Measurements from ENCODE around the gene ITK.
"Not testable (repeated sequence)": the region's sequence is repeated elsewhere in the genome, so short reads cannot be mapped to it uniquely, and the experiment has no call there.

ITK gene

DNA sequence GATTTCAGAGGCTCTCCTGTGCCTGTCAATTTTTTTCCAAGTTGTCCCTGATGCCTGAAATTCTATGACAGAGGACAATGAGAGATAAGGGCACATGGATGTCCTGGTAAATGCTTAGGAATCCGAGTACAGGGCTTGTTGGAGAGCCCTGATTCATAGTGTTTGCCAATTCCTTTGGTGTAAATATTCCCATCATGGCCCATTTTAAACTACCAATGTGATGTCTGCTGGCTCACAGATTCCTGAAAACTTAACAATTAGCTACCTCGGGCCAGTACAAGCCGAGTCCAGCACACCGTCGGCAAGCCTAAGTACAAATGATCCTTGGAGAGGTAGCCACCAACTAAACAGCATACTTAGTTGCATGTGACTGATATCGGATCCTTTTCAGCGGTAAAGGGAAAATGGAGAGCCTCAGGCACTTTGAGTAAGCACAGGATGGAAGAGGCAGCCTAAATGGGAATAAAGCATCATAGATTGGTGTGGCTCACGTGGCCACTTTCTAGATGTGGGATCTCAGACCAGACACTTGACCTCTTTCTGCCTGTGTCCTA lies 3.6 kb downstream of the ITK start:
- no peak overlapping the region for H3K27ac ChIP-seq
- DNase-seq (ENCODE audit: low spot score): no peak
- TF ChIP-seq, protein P1, sequence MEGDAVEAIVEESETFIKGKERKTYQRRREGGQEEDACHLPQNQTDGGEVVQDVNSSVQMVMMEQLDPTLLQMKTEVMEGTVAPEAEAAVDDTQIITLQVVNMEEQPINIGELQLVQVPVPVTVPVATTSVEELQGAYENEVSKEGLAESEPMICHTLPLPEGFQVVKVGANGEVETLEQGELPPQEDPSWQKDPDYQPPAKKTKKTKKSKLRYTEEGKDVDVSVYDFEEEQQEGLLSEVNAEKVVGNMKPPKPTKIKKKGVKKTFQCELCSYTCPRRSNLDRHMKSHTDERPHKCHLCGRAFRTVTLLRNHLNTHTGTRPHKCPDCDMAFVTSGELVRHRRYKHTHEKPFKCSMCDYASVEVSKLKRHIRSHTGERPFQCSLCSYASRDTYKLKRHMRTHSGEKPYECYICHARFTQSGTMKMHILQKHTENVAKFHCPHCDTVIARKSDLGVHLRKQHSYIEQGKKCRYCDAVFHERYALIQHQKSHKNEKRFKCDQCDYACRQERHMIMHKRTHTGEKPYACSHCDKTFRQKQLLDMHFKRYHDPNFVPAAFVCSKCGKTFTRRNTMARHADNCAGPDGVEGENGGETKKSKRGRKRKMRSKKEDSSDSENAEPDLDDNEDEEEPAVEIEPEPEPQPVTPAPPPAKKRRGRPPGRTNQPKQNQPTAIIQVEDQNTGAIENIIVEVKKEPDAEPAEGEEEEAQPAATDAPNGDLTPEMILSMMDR (IDR thresholded peaks at IDR 0.05): no peak
- no peak overlapping the region for H3K4me3 ChIP-seq

DNA sequence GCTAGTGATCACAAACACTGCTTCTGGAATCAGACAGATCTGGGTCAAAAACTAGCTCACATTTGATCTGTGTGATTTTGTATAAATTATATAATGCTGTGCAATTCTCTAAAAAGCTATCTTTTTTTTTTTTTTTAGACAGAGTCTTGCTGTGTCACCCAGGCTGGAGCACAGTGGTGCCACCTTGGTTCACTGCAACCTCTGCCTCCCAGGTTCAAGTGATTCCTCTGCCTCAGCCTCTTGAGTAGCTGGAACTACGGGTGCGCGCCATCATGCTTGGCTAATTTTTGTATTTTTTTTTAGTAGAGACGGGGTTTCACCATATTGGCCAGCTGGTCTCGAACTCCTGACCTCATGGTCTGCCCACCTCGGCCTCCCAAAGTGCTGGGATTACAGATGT lies 4.5 kb downstream of the ITK start:
- H3K27ac ChIP-seq, H3K4me3 ChIP-seq: not testable (repeated sequence)

DNA sequence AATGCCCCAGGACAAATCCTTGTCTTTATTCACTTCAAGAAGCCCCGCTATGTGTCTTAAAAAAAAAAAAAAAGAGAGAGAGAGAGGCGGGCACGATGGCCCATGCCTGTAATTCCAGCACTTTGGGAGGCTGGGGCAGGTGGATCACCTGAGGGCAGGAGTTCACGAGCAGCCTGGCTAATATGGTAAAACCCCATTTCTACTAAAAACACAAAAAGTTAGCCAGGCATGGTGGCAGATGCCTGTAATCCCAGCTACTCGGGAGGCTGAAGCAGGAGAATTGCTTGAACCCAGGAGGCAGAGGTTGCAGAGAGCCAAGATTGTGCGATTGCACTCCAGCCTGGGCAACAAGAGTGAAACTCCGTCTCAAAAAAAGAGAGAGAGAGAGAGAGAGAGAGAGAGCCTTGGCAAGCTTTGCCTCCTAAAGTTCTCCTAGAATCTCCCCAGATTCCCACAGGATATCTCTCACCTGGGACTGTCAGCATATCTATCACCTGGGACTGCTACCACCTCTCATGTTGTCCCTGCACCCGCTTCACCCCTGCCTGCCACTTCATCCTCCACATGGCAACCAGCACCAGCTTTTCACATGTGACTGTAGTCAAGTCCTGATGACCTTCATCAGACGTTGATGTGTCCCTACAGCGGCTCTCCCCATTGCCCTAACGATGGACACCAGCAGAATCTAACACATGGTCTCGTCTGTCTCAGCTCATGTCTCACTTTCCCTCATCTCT lies 5.8 kb downstream of the ITK start:
- H3K27ac ChIP-seq: no peak overlapping the region
- no peak overlapping the region for H3K4me3 ChIP-seq
- no peak for DNase-seq (ENCODE audit: low spot score)
- TF ChIP-seq, protein P1 (IDR thresholded peaks at IDR 0.05): no peak

More for the DNA sequence above, 4.5 kb downstream of the ITK start:
- not testable (repeated sequence) for DNase-seq (ENCODE audit: low spot score)

DNA sequence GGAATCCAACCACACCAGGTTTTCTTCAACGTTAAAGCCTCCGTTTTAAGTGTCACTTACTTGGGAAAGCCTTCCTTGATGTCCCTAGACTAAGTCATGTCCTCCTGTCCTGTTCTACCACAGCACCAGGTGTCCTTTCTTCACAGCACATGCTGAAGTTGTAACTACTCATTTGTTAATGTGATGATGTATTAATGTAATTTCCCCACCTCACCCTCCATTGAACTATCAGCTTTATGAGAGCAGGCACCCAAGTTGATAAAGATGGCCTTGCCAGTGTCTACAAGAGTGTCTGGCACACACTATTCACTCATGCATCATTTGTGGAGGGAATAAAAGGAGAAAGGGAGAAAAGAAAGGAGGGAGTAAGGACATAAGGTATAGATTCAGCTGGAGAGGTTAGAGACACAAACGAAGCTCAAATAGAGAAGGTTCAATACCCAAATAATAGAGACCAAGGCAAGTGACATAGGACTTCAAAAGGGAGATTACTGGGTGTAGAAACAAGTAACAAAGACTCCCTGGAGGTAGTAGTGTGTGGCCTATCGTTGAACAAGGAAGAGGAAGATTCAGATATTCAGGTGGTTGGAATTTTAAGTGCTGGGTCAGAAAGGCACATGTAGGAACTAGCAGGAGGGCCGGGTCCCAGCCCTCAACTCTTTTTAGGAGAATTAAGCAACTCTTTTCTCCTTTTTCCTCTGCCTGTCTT lies 6.6 kb downstream of the ITK start:
- Histone ChIP-seq H3K27ac (no peak overlapping the region), H3K4me3 (no peak overlapping the region)
- DNase-seq (ENCODE audit: low spot score): no peak
- TF ChIP-seq, protein P1 (IDR thresholded peaks at IDR 0.05): no peak

DNA sequence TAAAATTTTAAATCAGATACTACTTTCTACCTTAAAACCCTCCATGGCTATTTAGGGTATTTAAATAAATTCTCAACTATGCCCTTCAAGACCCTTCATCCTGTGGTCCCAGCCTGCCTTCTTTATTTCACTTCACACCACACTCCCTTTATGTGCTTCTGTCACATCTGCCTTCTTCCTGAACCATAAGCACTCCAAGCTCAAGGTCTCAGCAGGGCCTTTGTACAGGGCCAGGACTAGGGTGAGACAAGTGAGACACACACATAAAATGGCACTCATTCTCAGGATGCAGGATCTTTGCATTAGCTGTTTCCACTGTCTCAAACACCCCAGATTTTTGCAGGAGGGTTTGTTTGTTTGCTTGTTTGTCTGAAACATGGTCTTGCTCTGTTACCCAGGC lies 7.6 kb downstream of the ITK start:
- TF ChIP-seq, protein P1 (IDR thresholded peaks at IDR 0.05): no peak
- no peak overlapping the region for H3K27ac ChIP-seq
- H3K4me3 ChIP-seq: no peak overlapping the region
- DNase-seq (ENCODE audit: low spot score): no peak

DNA sequence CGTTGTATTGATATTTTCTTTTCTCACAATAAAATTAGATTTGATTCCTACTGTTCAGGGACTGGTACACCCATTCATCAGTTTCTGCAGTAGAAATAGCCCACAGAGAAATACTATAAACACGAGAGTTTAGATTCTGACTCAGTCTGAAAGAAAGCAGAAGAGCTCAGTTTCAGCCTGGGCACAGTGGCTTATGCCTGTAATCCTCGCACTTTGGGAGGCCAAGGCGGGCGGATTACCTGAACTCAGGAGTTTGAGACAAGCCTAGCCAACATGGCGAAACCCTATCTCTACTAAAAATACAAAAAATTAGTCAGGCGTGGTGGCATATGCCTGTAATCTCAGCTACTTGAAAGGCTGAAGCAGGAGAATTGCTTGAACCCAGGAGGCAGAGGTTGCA lies 8.6 kb downstream of the ITK start:
- no peak overlapping the region for H3K4me3 ChIP-seq
- DNase-seq (ENCODE audit: low spot score): no peak
- H3K27ac ChIP-seq: no peak overlapping the region
- TF ChIP-seq, protein P1 (IDR thresholded peaks at IDR 0.05): no peak

DNA sequence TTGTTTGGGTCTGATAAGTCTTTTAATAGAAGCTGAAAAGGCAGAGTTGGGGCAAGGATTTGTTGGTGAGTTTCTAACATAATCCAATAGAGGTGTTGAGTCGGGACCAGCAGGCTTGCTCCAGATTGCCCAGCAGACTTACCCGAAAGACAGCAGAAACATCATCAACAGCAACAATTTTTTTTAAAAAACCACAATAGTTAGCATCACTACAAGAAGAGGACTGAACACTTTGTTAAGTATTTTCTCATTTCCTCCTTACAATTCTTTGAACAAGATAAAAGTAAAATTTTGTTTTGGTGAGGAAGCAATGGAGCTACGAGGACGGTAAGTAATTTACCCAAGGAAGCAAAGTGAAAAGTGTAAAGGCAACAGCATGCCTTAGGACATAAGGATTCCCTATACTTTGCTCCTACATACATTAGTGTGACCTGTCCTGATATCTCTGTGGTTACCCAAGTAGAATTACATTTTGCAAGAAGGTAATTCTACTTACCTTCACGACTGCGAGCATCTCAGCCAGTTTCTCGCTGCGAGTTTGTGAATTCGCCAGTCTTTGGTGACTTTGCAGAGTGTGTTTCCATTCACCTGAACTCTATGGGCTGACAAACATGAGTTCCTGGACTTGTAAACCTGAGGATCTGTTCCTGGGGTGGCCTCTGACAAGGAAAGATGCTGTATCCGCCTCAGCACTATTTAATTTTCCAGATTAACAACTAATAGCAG lies 13.2 kb downstream of the ITK start:
- TF ChIP-seq, protein P1 (IDR thresholded peaks at IDR 0.05): no peak
- H3K4me3 ChIP-seq: no peak overlapping the region
- no peak for DNase-seq (ENCODE audit: low spot score)
- no peak overlapping the region for H3K27ac ChIP-seq

All from coronary artery (tissue), 2 donors.